Hematopoietic multipotent progenitor cell treated with erythropoietin and hydrocortisone succinate and interleukin-3 and kit ligand, for 6 days (in vitro differentiated cells): ENCODE results near the gene DR1.

Experiments used
- DNase-seq: peaks from one replicate; pipeline ENCODE4 v3.0.0-alpha.2; 2015

Gene DR1

DNA sequence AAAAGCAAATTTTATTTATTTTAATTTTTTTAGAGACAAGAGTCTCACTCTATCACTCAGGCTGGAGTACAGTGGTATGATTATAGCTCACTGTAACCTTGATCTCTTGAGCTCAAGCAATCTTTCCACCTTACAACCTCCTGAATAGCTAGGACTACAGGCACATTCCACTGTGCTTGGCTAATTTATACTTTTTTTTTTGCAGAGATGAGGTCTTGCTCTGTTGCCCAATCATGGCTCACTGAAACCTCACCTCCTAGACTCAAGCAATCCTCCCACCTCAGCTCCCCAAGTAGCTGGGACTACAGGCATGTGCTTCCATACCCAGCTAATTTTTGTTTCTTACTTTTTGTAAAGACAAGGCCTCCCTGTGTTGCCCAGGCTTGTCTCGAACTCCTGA lies 49.5 kb downstream of the DR1 start:
- DNase-seq: no peak

DNA sequence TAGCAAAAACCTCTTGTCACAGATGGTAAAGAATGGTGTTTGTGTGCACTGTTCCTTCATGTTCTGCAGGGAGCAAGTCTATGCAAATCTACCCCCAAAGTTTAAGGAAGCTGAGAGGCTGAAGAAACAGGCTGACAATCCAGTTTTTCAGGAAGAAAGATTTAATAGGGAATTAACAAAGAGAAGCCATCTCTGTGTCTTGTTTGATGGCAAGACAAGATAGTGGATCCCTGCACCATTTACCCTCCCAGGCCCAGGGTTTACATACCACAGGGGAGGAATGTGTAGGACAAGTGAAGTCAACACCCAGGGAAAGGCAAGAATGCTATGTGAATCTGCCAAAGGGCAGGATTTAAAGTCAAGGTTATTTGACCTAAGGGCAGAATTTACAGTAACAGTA lies 54.1 kb downstream of the DR1 start:
- no peak for DNase-seq

DNA sequence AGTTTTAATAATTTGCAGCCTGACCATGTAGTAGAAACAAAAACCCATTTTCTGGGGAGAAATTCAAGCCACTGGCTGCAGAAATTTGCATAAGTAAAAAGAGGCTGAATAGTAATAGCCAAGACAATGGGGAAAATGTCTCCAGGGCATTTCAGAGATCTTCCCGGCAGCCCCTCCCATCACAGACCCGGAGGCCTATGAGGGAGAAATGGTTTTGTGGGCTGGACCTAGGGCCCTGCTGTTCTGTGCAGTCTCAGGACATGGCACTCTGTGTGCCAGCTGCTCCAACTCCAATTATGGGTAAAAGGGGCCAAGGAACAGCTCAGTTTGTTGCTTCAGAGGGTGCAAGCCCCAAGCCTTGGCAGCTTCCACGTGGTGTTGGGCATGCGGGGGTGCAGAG lies 62.5 kb downstream of the DR1 start:
- DNase-seq: no peak

DNA sequence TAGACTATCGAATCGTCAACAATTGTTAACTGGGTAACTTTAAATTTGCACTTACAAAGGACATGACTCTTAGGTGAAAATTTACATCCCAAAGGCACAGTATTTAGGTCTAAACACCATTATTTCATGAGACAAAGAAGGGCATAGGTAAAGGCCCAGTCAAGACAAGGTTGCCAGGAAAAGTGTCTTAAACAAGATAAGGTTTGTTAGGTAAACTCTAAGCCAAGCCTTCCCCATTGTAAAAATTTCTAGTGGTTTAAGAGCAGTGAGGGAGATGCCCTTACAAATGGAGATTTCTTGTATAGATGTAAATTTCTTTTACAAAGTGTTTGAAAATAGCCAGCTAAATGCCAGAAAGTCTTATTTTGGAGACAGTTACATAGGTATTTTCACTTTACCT lies 65.3 kb downstream of the DR1 start:
- no peak for DNase-seq

DNA sequence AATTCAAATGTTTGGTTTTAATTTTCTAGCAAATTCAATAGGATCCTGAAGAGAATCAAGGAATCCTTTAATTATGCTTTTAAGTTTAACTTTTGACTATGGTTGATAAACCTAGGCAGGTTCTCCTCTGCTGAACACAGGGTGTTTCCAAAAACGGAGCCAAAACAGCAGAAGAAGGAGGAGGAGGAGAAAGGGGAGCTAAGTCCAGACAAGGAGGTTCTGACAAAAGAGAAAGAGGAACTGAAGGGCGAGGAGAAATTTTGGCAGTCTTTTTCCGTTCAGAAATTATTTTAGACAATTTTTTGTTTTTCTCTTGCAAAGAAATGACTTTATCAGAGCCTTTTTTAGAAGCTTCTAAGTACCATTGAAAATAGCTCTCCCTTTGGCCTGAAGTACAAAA lies 69.0 kb downstream of the DR1 start:
- DNase-seq: peak; percentile 25

DNA sequence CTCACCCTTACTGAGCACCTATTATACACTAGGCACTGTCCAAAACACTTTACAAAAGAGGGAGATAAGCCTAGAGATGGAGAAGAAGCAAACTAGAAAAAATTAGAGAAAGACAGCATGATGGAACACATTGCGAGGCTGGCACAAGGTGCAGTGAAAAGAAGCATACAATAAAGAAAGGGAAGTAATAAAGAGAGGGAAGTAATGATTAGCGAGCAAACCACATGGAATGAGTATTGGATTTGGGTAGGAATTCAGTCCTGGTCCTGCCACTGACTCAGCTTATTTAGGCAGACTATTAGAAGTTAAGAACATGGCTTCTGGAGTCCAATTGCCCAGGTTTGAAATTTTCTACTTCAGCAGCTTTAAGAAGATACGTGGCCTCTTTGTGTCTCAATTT lies 69.6 kb downstream of the DR1 start:
- no peak for DNase-seq

DNA sequence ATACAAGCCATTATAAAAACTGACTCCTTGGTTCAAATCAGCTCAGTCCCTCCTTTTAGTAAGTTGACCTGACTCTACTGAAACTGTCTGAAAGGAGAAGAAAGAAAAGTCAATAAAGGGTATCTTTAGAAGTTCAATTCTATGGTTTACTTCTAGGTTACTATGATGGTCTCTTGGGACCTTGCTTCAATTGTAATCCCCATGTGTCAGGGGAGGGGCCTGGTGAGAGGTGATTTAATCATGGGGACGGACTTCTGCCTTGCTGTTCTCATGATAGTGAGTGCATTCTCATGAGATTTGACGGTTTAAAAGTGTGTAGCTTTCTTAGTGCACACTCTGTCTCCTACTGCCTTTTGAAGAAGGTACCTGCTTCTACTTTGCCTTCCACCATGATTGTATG lies 70.5 kb downstream of the DR1 start:
- DNase-seq: no peak
